GM18505 (cell line): ENCODE results near the gene CDC37L1.
"Not testable (repeated sequence)": the region's sequence is repeated elsewhere in the genome, so short reads cannot be mapped to it uniquely, and the experiment has no call there.

Experiments
- ATAC-seq: cut with Tn5 transposase; IDR thresholded peaks from one replicate; pipeline ENCODE4 v1.9.1; 2021; ENCODE audit not compliant: unreplicated experiment
- POLR2A ChIP-seq: IDR thresholded peaks from 4 replicates; pipeline ENCODE4 v1.6.1; 2011; ENCODE audit warnings: borderline replicate concordance; ENCODE audit not compliant: insufficient read depth, insufficient read length; ENCODE audit errors: extremely low read depth

The CDC37L1 gene

GRCh38 chr9:4679268-4680172 is at the start of gene CDC37L1:
TSS of gene CDC37L1 (plus strand) at chr9:4679569. CDS start at chr9:4679768, 199 bp downstream.
- ATAC-seq: peak; percentile 97
- peak; percentile 98 for TF ChIP-seq POLR2A

- no peak for TF ChIP-seq POLR2A
- no peak for ATAC-seq
These were observed 48.5 kb upstream of the CDC37L1 start for GRCh38 chr9:4630836-4631235.

GRCh38 chr9:4638968-4639367 is 40.4 kb upstream of the CDC37L1 start:
- TF ChIP-seq POLR2A: no peak
- ATAC-seq: no peak

DNA sequence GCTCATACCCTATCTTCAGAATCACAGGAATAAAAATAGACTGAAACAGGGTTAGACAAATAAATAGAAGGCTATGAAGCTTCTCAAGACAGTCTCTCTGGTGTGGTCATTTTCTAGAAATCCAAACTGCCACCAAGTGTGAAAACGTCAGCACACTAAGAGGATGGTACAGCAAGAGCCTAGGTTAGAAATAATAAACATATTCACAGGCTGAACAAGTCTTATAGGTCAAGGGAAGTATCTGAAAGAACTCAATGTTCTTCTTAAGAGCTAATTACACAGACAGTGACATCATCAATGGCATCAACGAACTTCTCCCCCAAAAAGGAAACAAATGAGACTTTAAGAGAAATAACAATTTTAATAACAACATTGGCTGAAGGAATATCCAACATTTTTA is 39.9 kb upstream of the CDC37L1 start:
- no peak for TF ChIP-seq POLR2A
- ATAC-seq: no peak

DNA sequence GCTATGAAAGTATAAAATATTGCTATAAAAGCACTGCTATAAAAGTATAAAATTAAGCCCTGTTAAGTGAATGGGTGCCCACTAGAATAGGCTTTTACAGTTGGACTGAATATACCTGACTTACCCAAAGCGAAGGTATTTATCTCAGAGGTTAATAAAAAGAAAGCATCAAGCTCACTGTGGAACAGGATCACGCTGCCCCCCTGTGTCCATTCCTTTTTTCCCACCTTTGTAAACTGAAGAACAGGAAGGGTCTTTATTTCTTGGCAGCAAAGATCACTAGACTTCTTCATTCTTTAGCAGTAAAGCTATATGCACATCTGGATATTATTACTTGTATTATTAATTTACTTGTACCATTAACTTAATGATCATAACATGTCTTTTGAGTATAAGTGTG is 39.3 kb upstream of the CDC37L1 start:
- no peak for ATAC-seq
- no peak for TF ChIP-seq POLR2A

DNA sequence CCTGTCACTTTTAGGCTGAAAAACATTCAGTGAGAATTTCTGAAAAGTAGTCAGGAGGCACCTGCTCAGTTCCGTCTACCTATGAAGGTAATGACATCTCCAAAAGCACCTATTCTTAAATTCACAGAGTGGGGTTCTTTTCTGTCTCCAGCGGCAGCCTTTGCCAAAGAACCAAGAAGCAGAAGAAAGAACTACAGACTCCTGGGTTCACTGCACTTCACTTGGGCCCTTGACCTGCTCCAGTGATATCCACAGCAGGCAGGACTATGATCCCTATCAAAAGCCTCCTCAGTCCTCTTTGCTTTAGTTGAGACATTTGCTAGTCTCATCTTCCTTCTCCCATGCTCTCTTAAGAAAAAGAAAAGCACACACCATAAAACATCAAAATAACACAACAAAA is 37.0 kb upstream of the CDC37L1 start:
- ATAC-seq: no peak
- no peak for TF ChIP-seq POLR2A

- no peak for TF ChIP-seq POLR2A
- ATAC-seq: no peak
These were observed 25.3 kb upstream of the CDC37L1 start for GRCh38 chr9:4654084-4654483.

GRCh38 chr9:4654538-4654937 is 24.8 kb upstream of the CDC37L1 start:
- no peak for TF ChIP-seq POLR2A
- ATAC-seq: no peak

- ATAC-seq: not testable (repeated sequence)
These were observed 23.2 kb upstream of the CDC37L1 start for GRCh38 chr9:4656196-4656595.

- TF ChIP-seq POLR2A: no peak
- ATAC-seq: no peak
These were observed 22.7 kb upstream of the CDC37L1 start for GRCh38 chr9:4656621-4657020.

DNA sequence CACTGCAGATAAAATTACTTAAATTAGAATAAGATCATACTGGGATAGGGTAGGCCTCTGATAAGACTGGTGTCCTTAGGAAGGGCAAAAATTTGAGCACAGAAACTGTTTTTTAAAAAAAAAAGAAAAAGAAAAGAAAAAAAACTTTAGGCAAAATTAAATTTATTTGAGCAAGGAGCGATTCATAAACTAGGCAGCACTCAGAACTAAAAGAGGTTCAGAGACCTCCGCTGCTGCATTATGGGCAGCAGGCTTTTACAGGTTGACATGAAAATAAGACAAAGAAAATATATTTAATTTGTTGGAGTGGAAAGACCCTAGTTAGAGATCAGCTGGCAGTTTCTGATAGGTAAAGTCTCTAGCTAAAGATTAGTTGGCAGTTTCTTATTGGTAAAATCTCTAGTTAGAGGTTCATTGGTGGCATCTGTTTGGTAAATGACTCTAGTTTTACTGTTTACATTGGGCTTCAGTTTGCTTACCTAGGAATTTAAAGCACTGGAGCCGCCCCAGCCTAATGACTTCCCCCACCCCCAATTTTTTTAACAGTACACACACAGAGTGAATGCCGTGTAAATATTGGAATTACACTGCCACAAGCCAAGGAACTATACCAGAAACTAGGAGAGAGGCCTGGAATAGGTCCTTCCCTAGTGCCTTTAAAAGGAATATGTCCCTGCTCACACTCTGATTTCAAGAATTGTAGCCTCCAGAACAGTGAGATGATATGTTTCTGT is 21.8 kb upstream of the CDC37L1 start:
- no peak for TF ChIP-seq POLR2A
- ATAC-seq: no peak

GRCh38 chr9:4660665-4661064 is 18.7 kb upstream of the CDC37L1 start:
- ATAC-seq: not testable (repeated sequence)

- no peak for TF ChIP-seq POLR2A
- no peak for ATAC-seq
These were observed 18.2 kb upstream of the CDC37L1 start for GRCh38 chr9:4661165-4661564.

DNA sequence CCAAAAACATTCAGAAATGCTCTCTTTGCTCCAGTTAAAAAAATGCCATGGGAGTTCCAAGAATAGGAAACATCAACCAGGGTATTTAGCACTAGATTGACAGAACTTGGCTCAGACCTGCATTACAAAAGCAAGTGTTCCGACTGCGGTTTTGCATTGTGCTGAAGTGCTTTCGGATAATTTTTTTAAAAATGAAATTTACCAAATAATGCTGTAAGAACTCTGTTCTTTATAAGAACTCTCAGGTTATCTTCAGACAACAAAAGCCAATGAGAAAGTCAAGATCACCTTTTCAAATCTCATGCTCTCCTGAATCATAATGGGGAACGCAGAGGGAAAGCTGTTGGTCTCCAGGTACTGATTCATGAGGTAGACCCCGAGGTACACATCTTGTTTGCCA is 17.8 kb upstream of the CDC37L1 start:
- ATAC-seq: no peak

More for the DNA sequence above, 17.8 kb upstream of the CDC37L1 start:
- TF ChIP-seq POLR2A: no peak
